Right renal cortex interstitium (tissue), 3 donors: Measurements from ENCODE around the gene OSBP2. TPM values are rescaled to one million over a fixed set of nuclear protein-coding genes. Genes with fewer than 3 reads are reported as not detected.

Source experiments
- DNase-seq, 3 donors: peaks; one replicate each; pipeline ENCODE4 v3.0.0-alpha.2; 2013; ENCODE audit warnings: low read depth in 3 of 3, low spot score in 2 of 3
- polyA plus RNA-seq, 3 donors: library from polyadenylated mRNA; unstranded; fragments of 120-200 nt; gene quantifications; one replicate each; pipeline ENCODE4 v1.2.1, GENCODE V29; 2013; ENCODE audit not compliant: insufficient read length in 3 of 3

The OSBP2 gene
- polyA plus RNA-seq, 3 donors = 4.8 to 5.4 (median 5.3) TPM

DNA sequence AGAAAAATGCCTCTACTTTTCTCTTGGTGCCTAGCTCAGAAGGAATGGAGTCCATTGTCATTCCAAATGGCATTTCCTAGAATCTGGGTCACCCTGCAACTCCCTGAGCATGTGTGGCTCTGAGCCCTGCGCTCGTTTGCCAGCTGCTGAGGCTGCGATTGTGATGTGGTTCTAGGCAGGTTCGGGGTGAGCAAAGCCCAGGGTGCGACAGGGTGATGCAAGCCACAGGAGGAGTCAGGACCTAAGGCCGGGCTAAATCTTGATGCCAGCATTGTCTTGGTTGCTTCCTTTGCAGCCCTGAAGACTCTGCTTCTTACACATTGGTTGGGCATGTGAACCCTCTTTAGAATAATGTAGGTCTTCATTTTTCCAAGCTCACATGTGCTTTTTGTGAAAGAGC is 142.9 kb downstream of the OSBP2 start:
- no peak for DNase-seq

DNA sequence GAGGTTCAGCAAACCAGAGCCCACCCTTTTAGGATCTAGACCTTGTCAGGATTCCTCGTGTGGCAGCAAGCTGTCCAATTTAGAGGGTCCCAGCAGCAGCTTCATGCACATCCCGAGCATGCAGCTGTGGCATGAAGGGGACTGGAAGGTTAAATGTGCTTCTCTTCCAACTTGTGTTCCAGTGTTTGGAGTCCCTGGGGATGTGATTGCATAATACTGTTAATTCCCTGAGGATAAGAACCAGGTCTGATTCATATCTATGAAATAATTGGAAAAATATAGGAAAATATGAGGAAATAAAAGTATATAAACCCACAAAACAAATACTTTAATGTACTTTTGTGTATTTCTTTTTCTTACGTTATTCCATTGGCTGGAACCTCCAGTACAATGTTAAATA is 143.4 kb downstream of the OSBP2 start:
- no peak for DNase-seq

DNA sequence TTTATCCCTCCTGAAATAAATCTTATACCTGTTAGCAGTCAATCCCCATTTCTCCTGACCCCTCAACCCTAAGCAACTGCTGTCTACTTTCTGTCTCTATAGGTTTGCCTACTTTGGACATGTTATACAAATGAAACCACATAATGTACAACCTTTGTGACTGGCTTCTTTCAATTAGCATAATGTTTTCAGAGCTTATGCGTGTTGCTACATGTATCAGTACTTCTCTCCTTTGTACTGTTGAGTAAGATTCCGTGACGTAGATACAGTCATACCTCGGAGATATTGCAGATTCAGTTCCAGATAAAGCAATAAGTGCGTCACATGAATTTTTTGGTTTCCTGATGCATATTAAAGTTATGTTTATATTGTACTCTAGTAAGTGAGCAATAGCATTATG is 146.6 kb downstream of the OSBP2 start:
- no peak for DNase-seq

DNA sequence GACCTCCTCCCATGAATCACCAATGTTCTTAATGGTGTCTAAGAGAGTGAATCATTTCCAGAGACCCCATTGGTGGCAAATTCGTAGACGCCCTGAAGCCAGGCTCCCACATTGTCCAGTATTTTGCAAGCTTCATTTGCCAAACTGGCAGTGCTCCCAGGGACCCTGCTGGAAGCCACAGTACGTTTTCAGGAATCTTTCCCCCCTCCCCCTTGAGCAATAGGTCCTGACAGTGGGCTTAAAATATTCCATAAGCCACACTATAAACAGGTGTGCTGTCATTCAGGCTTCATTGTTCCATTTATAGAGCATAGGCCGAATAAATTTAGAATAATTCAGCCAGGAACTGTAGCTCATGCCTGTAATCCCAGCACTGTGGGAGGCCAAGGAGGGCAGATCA is 148.6 kb downstream of the OSBP2 start:
- DNase-seq = no peak

DNA sequence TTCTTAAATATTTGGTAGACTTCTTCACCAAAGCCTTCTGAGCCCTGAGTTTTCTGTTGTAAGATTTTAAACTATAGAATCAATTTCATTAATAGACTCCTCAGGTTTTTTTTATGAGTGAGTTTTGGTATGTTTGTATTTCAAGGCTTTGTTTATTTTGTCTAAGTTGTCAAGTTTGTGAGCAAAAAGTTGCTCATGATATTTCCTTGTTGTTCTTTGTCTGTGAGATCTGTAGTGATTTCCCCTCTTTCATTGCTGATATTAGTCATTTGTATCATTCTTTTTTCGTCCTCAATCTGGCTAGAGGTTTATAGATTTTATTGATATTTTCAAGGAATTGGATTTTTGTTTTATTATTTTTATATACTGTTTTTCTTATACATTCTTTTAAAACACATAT is 152.9 kb downstream of the OSBP2 start:
- no peak for DNase-seq

DNA sequence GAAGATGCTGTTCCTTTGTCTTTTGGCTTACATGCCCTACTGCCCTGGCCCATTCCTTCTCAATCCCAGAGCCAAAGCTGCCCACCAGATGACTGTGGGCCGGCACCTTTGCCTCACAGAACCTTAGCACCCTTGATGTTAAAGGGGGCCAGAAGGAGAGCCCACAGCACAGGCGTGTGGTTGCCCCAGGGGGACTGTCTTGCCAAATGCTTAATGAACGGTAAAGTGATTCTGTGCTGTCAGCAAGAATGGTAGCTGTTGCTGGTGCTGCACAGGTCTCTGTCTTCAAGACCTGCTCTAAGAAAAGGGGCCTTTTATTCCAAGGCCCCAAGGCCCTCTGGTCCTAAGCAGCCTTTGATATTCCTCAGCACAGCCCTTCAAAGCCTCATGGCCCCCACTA is 160.6 kb downstream of the OSBP2 start:
- DNase-seq = no peak

DNA sequence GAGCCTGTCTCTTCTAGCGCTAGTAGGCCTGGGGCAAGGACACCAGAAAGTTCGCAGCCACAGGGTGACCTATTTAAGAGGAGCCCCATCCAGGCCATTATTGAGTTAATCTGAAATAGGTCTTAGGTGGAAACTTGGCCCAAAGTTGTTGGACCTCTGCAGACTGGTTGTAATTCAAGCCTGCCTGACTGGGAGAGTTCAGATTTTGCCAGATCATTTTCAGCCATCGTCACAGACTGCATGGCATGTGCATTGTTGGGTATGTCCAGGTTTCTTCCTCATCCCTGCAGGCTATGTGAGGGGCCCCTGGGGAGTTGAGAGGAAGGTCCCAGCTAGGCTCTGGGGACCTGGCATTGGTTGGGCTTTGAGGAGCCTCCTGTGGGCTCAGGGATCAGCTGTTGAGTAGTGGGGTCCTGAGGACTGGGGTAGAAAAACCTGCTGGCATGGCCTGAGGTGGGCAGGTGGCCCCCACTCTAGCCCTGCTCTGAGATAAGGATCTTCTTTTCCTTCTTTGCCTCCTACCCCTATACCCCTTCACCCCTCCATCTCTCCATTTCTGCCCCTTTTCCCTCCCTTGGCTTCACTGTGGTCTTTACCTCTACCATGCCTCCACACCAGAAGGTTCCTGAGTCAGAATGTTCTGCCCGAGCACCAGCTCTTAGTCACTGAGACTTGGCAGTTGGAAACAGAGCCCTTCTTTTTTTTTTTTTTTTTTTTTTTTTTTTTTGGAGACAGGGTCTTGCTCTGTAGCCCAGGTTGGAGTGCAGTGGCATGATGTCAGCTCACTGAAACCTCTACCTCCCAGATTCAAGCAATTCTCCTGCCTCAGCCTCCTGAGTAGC is 161.2 kb downstream of the OSBP2 start:
- no peak for DNase-seq

DNA sequence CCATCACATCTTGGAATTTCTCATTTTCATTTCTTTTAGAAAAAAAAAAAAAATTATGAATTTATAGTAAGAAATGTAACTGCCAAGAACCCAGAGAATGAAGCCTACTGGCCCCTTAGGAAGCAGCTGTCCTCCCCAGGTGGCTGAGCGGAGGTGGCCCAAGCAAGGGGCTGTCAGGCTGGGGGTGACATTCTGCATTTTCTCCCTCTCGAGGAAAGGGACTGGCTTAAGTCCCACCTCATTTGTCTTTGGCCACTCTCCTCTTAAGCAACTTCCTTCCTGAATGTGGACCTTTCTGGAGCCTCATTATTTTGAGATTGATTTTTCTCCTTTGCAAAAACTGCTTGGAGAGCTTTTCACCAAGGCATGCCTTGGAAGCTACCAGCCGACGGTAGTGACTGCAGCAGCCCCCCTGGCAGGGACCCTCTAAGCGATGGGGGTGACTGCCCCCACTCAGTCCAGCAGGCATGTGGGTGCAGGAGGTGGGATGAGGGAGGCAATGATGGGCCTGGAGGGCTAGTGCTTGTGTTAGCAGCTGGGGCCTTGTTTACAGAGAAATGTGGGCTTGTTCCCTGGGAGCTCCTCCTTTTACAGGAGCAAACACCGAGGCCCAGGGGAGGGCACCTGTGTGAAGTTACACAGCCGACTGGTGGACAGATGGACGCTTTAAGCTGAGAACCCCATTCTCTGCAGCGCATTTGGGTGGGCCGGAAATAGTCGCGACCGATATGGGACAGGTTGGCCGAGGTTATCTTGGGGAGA is 162.2 kb downstream of the OSBP2 start:
- no peak for DNase-seq

DNA sequence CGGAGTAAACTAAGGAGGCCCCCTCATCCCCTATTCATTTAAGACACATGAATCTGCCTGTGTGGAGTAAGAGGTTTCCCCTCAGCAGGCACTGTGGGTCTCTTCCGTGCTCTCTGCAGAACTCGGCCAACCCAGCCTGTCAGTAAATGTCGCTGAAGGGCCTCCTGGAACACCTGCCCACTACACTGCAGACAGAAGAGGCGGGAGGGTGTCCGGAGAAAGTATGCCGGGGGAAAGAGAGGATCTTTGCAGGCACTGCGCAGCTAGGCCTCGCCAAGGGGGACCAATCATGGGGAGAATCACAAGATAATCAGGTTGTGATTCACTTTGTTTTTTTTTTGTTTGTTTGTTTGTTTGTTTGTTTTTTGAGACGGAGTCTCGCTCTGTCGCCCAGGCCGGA is 163.1 kb downstream of the OSBP2 start:
- no peak for DNase-seq

DNA sequence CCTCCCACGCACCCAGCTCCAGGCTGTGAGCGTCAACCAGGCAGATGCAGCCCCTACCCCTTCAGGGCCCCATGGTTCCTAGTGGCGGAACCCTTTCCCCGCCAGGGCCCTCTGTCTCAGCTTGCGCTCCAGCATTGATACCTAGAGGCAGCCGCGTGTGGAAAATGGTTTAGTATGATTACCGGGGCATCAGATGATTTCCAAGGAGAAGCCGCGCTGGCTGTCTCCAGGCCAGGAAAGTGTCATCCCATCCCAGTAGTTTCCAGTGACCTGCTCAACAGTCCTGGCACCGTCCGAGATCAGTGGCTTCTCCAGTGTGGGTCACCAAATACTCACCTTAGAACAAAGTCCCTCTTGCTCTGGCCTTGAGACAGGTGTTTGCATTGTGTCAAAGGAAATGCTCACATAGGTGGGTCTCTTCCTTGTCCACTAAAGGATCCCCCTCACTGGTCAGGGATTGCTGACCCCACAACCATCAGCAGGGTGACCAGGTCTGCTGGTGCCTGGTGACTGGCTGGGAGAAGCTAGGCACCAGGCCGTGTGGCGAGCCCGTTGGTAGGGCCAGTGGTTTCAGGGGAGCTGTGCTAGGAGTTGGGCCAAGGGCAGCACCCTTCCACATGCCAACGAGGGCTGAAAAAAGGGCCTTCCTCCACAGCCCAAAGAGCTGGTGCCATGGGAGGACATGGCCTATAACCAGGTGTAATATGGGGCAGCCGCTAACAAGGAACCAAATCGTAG is 164.5 kb downstream of the OSBP2 start:
- no peak for DNase-seq

DNA sequence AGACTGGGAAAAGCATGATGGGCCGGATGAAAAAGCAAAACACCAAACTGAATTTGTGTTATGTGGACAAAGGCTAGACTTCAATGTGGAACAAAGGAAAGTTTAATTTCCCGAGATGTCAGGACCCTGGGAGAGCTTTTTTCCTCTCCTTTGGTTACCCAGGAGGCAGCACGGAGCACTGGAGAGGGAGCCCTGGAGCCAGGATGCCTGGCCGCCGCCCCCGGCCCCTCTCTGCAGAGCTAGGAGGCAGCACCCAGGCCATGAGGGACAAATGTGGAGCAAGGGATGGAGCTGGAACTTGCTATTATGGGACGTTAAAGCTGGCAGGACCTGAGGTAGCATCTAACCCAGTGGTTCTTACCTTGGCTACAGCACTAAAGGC is 165.0 kb downstream of the OSBP2 start:
- no peak for DNase-seq

DNA sequence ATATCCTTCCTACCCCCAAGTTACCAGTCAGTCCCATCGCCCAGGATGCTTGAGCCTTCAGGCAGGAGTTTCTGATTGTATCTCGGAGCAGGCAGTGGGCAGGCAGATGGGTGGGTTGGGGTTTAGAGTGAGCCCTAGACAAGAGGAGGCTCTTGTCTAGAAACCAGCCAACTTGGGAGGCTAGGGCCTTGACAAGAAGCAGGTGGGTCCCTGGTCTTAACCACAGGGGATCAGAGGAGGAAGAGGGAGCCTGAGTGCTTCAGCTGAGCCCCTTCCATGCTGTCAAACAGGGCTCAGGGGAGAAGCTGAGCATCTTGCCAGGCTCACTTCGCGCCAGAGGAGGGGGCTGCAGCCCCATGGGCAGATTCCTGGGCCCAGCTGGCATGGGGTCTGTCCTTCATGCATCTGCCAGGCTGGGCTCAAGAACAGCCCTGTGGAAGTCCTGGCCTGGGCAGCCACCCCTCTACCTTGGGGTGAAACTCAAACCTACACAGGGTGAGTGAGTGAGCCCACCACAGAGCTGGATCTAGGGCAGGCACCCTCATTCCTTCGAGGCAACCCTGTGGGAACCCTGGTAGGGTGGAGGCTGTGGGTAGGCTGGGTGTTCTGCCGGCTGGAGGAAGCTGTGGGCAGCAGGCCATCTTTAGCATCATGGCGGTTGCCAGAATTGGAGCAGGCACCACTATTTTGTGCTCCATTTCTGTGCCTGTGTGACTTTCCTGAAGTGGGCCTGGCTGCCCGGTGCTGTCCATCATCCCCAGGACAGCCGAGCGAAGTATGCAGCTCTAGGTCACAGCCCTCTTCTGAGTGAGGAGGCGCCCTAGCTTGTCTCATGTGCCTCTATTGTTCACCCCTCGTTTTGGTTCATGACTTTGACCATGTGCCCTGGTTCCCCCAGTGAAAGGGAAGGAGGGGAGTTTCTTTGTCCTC is 165.8 kb downstream of the OSBP2 start:
- no peak for DNase-seq

DNA sequence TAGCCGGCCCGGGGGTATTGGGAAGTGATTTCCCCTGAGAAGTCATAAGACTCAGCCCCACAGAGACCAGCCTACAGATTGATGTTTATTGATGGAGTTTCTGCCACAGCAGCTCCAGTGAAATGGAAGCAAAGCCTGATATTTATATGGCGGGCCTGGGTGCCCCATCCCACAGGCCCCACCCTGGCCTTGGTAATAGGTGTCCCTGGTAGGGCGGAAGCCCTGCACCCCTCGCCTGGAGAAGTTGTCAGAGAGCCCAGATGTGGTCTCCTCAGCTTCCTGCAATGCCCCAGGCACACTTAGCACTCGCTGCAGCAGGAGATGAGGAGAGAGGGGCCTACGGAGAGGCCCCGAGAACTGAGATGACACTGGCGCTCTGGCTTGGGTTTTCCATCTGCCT is 166.5 kb downstream of the OSBP2 start:
- no peak for DNase-seq

DNA sequence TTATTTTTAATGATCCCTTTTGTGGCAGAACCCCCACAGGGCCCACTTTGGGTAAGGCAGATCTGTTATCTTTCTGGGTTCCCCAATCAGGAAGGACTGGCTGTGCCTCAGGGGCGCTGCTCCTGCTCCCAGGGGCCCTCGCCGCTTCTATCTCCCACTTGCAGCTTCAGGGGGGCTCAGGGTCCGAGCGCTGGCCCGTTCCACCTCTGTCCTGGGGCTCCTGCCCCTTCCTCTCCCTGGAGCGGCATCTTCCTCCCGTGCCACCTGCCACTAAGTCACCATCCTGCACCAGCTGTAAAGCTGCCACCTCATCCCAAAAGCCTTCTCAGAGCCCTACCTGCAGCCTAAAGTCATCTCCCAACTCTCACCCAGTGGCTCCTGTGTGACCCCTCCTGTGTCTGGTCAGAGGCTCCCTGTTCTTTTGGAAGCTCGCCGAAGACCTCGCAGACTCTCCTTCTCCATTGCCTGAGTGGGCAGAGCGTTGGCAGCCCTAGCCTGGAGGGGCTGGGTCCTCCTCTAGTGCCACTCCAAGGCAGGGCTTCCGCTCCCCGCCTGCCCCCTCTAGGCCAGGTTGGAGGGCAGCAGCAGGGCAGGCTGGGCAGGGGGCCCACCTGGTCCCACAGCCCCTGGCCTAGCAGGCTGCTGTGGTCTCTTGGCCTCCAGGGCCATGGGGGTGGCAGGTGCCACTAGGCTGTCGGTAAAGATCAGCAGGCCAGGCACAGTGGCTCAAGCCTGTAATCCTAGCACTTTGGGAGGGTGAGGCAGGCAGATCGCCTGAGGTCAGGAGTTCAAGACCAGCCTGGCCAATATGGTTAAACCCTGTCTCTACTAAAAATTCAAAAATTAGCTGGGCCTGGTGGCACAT is 167.2 kb downstream of the OSBP2 start:
- DNase-seq = no peak

DNA sequence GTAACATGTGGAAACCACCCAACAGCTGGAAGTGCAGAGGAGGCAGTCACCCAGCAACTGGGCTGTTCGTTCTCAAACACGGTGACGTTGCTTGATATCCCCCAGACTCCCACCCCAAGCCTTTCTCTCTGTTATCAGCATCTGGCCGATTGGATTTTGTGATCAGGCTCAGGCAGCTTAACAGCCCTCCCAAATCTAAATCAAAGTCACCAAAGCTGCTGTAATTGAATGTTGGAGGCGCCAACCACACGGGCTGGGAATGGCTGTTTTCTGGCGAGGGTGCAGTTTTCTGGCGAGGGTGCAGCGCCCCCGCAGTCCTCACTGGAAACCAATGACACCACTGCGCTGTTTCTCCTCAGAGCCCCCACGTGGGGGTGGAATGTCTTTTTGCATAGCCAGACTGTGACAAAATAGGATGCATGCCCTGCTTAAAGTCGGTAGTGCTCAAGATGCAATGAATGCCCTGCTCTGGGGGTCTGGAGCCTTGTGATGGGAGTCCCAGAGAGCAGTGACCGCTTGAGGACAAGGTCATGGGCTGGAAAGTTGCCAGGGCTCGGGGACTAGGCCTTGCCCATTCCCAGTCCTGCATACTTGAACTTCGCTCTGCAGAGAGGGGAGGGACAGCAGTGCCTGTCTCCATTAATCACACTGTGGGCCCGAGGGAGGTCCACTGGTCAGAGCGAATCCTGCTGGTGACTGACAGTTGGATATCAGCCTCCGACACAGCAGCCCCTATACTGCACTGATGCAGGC is 168.6 kb downstream of the OSBP2 start:
- DNase-seq = no peak

DNA sequence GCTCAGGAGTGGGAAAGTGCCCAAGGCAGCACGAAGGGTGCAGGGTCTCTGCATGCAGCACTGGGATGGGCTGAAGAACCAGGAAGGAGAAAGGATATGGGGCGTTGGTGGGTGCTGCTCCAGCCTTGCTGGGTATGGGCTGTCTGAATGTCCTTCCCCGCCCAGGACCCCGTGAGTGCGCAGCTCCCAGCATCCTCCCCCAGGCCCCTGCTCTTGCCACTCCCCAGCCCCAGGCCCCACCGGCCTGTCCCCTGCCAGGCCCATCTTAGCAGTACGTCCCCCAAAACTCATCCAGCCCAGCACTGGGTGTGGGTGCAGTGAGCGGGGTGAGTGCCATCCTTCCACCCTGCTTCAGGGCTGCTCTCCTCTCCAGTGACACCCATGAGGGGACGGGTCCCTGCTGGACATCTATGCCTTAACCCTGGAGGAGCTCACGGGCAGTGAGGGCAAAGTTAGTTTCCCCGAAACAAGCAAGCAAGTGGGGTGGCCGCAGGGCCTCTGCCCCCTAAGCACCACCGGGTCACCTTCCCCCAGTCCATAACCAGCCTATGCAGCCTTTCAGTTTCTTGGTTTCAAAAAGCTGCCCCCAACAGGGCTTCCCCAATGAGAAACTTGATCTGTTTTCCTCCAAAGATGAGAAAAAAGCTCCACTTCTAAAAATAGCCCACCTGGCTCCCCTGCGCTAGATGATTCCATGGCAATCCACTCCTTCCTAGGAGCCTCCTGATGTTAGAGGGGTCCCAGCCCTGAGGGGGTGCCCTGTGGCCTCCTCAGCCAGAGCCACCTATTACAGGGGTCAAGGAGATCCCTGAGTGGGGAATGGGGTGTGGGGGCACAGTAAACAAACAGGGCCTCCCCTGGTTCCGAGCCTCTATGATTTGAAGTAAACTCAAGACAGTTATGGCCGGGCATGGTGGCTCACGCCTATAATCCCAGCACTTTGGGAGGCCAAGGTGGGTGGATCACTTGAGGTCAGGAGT is 170.1 kb downstream of the OSBP2 start:
- DNase-seq = no peak

DNA sequence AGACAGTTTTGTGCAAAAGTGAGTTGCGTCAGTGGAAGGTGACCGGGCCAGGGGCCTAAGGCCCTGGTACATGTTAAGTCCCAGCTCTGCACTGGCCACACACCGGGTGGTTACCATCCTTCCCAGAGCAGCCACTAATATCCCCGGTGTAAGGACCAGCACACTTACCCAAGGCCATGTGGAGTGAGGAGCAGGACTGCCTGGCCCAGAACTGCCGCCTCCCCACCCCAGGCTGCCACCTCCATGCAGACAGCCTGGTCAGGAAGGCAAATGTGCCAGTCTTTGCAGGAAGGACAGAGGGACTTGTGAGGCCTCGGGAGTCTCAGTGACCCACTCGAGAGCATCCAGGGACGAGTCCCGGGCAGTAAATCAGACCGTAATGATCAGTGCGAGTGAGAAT is 171.0 kb downstream of the OSBP2 start:
- DNase-seq = no peak

DNA sequence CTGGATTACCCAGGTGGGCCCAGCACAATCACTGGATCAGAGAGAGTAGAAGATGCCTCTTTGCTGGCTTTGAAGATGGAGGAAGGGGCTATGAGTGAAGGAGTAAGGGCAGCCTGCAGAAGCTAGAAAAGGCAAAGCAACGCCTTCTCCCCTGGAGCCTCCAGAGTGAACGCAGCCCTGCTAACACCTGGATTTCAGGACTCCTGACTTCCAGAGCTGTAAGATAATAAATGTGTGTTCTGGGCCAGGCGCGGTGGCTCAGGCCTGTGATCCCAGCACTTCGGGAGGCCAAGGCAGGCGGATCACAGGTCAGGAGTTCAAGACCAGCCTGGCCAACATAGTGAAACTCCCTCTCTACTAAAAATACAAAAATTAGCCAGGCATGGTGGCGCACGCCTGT is 171.5 kb downstream of the OSBP2 start:
- no peak for DNase-seq
